A549 (cell line): ENCODE data around the gene DDX43. TPM values are rescaled to one million over a fixed set of nuclear protein-coding genes. Genes with fewer than 3 reads are reported as not detected.

Source experiments
- ATAC-seq, 2 experiments: fragments of 200-7000 bp in 1 of 2; fragments of >200 bp in 1 of 2; cut with Nextera tagmentation in 1 of 2; cut with Tn5 transposase in 1 of 2; 3 replicates each; pipeline versions ENCODE4 v1.8.0 to v1.9.1; 2018 to 2020; ENCODE audit warnings: mild to moderate bottlenecking in 1 of 2, moderate library complexity in 1 of 2
- CTCF ChIA-PET: fragments of 300-600 bp; sonication (Branson Sonifier 250); formaldehyde crosslinking; extraction: SDS; loops from one replicate; lab custom pipeline; 2021; ENCODE audit warnings: antibody characterized with exemption, inconsistent platforms; lab: Yijun Ruan, JAX
- POLR2A ChIA-PET: fragments of 350-600 bp; formaldehyde crosslinking; extraction: SDS; loops from one replicate; lab custom pipeline; 2021; ENCODE audit warnings: antibody characterized with exemption, inconsistent platforms; lab: Yijun Ruan, JAX
- DNase-seq, 2 experiments: peaks; one replicate each; pipeline versions ENCODE4 v3.0.0 to v3.0.0-alpha.2; 2011 to 2016; ENCODE audit warnings: low read depth in 1 of 2, low spot score in 1 of 2
- FAIRE-seq: peaks from 2 replicates; lab custom pipeline; 2011; peaks lifted over from hg19 to GRCh38; lab: Jason Lieb, UNC
- H3K27ac ChIP-seq, 2 experiments: fragments of >200 bp; sonication (Bioruptor Twin); formaldehyde crosslinking; 3 replicates each; pipeline ENCODE4 v1.5.1; 2016 to 2017
- H3K4me1 ChIP-seq: fragments of >200 bp; sonication (Bioruptor Twin); formaldehyde crosslinking; 3 replicates; pipeline ENCODE4 v1.6.1; 2016
- H3K4me2 ChIP-seq: fragments of >200 bp; sonication (Bioruptor Twin); formaldehyde crosslinking; 3 replicates; pipeline ENCODE4 v1.6.1; 2016
- H3K4me3 ChIP-seq: fragments of >200 bp; sonication (Bioruptor Twin); formaldehyde crosslinking; 3 replicates; pipeline ENCODE4 v1.5.1; 2016
- H3K9me3 ChIP-seq: fragments of >200 bp; sonication (Bioruptor Twin); formaldehyde crosslinking; 3 replicates; pipeline ENCODE4 v1.6.1; 2016
- BHLHE40 ChIP-seq: IDR thresholded peaks from 2 replicates; pipeline ENCODE4 v1.6.1; 2012; ENCODE audit warnings: low read depth, low read length, inconsistent platforms
- CEBPB ChIP-seq, 2 experiments: fragments of >200 bp in 1 of 2; sonication (Bioruptor Twin) in 1 of 2; formaldehyde crosslinking in 1 of 2; IDR thresholded peaks; 2 replicates each; pipeline ENCODE4 v1.6.1; 2012 to 2016
- E2F6 ChIP-seq: IDR thresholded peaks from 2 replicates; pipeline ENCODE4 v1.6.1; 2012; ENCODE audit warnings: low read depth, borderline replicate concordance
- EHF ChIP-seq: fragments of 250-450 bp; sonication (Bioruptor Pico); IDR thresholded peaks from 2 replicates; pipeline ENCODE4 v1.5.0; 2020; ENCODE audit warnings: mild to moderate bottlenecking
- ELK1 ChIP-seq: fragments of 150-350 bp; IDR thresholded peaks from 2 replicates; pipeline ENCODE4 v1.6.1; 2014; ENCODE audit warnings: low read depth, mild to moderate bottlenecking, low read length
- FOSB ChIP-seq: fragments of 250-450 bp; sonication (Bioruptor Pico); IDR thresholded peaks from 2 replicates; pipeline ENCODE4 v1.5.0; 2020; ENCODE audit warnings: mild to moderate bottlenecking, moderate library complexity
- FOSL2 ChIP-seq, 2 experiments: fragments of 450-650 bp in 1 of 2; fragments of >200 bp in 1 of 2; sonication (Bioruptor Twin) in 1 of 2; formaldehyde crosslinking; IDR thresholded peaks; 2 replicates each; pipeline versions ENCODE4 v1.5.0 to v1.6.1; 2016 to 2020; ENCODE audit warnings: mild to moderate bottlenecking in 1 of 2, moderate library complexity in 1 of 2
- HEYL ChIP-seq: fragments of 250-450 bp; sonication (Bioruptor Pico); IDR thresholded peaks from 2 replicates; pipeline ENCODE4 v1.8.0; 2021; ENCODE audit warnings: mild to moderate bottlenecking, moderate library complexity
- HMGXB4 ChIP-seq: fragments of 250-450 bp; sonication (Bioruptor Pico); IDR thresholded peaks from 2 replicates; pipeline ENCODE4 v1.5.0; 2021; ENCODE audit warnings: mild to moderate bottlenecking, moderate library complexity, borderline replicate concordance
- HOXB13 ChIP-seq: fragments of 250-450 bp; sonication (Bioruptor Pico); IDR thresholded peaks from 2 replicates; pipeline ENCODE4 v1.5.0; 2020; ENCODE audit warnings: low read depth, mild to moderate bottlenecking, moderate library complexity
- MAX ChIP-seq: IDR thresholded peaks from 2 replicates; pipeline ENCODE4 v1.6.1; 2012
- NFE2L2 ChIP-seq: fragments of 150-350 bp; conservative IDR thresholded peaks from 2 replicates; pipeline ENCODE4 v1.6.1; 2014; ENCODE audit warnings: low read length
- PHF8 ChIP-seq: fragments of 200-600 bp; sonication (generic); IDR thresholded peaks from 2 replicates; pipeline ENCODE4 v1.6.1; 2016; ENCODE audit warnings: low read depth, mild to moderate bottlenecking, antibody characterized with exemption, moderate library complexity, borderline replicate concordance
- RAD21 ChIP-seq, 2 experiments: fragments of >200 bp in 1 of 2; sonication (Bioruptor Twin) in 1 of 2; formaldehyde crosslinking in 1 of 2; IDR thresholded peaks in 1 of 2; conservative IDR thresholded peaks in 1 of 2; 2 replicates in 1 of 2; 3 replicates in 1 of 2; pipeline ENCODE4 v1.6.1; 2012 to 2018; ENCODE audit warnings: inconsistent platforms in 1 of 2
- RARB ChIP-seq: fragments of 250-450 bp; sonication (Bioruptor Pico); IDR thresholded peaks from 2 replicates; pipeline ENCODE4 v1.8.0; 2021; ENCODE audit warnings: mild to moderate bottlenecking, moderate library complexity
- TFCP2L1 ChIP-seq: fragments of 250-450 bp; sonication (Bioruptor Pico); IDR thresholded peaks from 2 replicates; pipeline ENCODE4 v1.5.0; 2021; ENCODE audit warnings: mild to moderate bottlenecking
- USF2 ChIP-seq: fragments of 450-650 bp; IDR thresholded peaks from 2 replicates; pipeline ENCODE4 v1.6.1; 2014; ENCODE audit warnings: antibody characterized with exemption
- ZC3H11A ChIP-seq: fragments of 450-650 bp; IDR thresholded peaks from 2 replicates; pipeline ENCODE4 v1.6.1; 2014; ENCODE audit warnings: antibody characterized with exemption, mild to moderate bottlenecking
- ZFP36 ChIP-seq: fragments of 450-650 bp; IDR thresholded peaks from 2 replicates; pipeline ENCODE4 v1.6.1; 2014; ENCODE audit warnings: borderline replicate concordance; ENCODE audit not compliant: partially characterized antibody
- ZSCAN20 ChIP-seq: fragments of 250-450 bp; sonication (Bioruptor Pico); IDR thresholded peaks from 2 replicates; pipeline ENCODE4 v1.8.0; 2022; ENCODE audit warnings: mild to moderate bottlenecking, moderate library complexity
- WGBS: methylation state at CpG from one replicate; pipeline ENCODE4 v1.1.6; 2017; ENCODE audit errors: missing lambda C conversion rate; 5-methylcytosine and 5-hydroxymethylcytosine counted together
- polyA plus RNA-seq, 4 experiments: library from polyadenylated mRNA; depleted of rRNA in 3 of 4; stranded (reverse); fragments of >200 nt; fragmentation: RNase III in 1 of 4; extraction: RNeasy Plus Mini Kit Qiagen cat#74134 plus additional on column Dnase treatment in 1 of 4; gene quantifications; 2 replicates in 3 of 4; 3 replicates in 1 of 4; pipeline ENCODE4 v1.2.3, GENCODE V29; 2011 to 2017

Gene DDX43
- polyA plus RNA-seq, 2 of the 4 experiments (the other 2 are of a cell fraction) = not detected

GRCh38 chr6:73363537-73363875 is 31.1 kb upstream of the DDX43 start (continued):
- TF ChIP-seq ZFP36 (no peak), CEBPB (IDR thresholded peaks at IDR 0.05) (no peak), FOSL2 (IDR thresholded peaks at IDR 0.05) (no peak), FOSL2 (CRISPR knock-in tag; IDR thresholded peaks at IDR 0.05) (no peak)

- DNase-seq (no peak), ATAC-seq (no peak), FAIRE-seq (no peak)
- ChIA-PET CTCF (no interaction called here), POLR2A (no interaction called here)
- H3K27ac ChIP-seq = no peak overlapping the region
- H3K4me3 ChIP-seq = no peak overlapping the region
- 76% methylated on average over 7 of the region's 14 CpGs for WGBS
- H3K4me1 ChIP-seq = no peaks in the 10 kb centered on the region
- H3K4me2 ChIP-seq = no peak overlapping the region
- no peaks in the 10 kb centered on the region for H3K9me3 ChIP-seq
- TF ChIP-seq HMGXB4 (CRISPR knock-in tag) (no peak), USF2 (no peak), FOSL2 (IDR thresholded peaks at IDR 0.05) (no peak), FOSL2 (CRISPR knock-in tag; IDR thresholded peaks at IDR 0.05) (no peak), RARB (CRISPR knock-in tag) (no peak), NFE2L2 (no peak), TFCP2L1 (CRISPR knock-in tag) (no peak), HEYL (no peak), MAX (no peak), PHF8 (no peak), E2F6 (no peak), ELK1 (no peak), ZSCAN20 (CRISPR knock-in tag) (no peak), RAD21 (conservative IDR thresholded peaks at IDR 0.05 in 1 of 2, IDR thresholded peaks at IDR 0.05 in 1 of 2) (no peak), BHLHE40 (no peak), ZC3H11A (no peak), HOXB13 (no peak), FOSB (no peak), EHF (CRISPR knock-in tag) (no peak), CEBPB (IDR thresholded peaks at IDR 0.05) (no peak)
These were observed 30.5 kb upstream of the DDX43 start for GRCh38 chr6:73364121-73364520.

- Histone ChIP-seq H3K4me2 (no peak overlapping the region), H3K9me3 (no peaks in the 10 kb centered on the region), H3K4me3 (no peak overlapping the region)
- WGBS = 59% methylated on average over 9 of the region's 9 CpGs
- TF ChIP-seq BHLHE40 = no peak
- TF ChIP-seq, all 56 proteins: peak for 0
- FAIRE-seq = no peak
- no peak for DNase-seq
- CTCF ChIA-PET = no interaction called here
- ATAC-seq = no peak
- POLR2A ChIA-PET = no interaction called here
- Histone ChIP-seq H3K4me1 (no peaks in the 10 kb centered on the region), H3K27ac (no peak overlapping the region)
These were observed 30.1 kb upstream of the DDX43 start for GRCh38 chr6:73364549-73364948.
